Hepatocyte (in vitro differentiated cells): Measurements from ENCODE around the gene SSTR3. TPM values are rescaled to one million over a fixed set of nuclear protein-coding genes. Genes with fewer than 3 reads are reported as not detected.

Source experiments
- DNase-seq: peaks from one replicate; pipeline ENCODE4 v3.0.0-alpha.2; 2016; ENCODE audit warnings: low spot score
- H2AFZ ChIP-seq: fragments of 200-600 bp; sonication (generic); 2 replicates; pipeline ENCODE4 v1.6.0; 2016; ENCODE audit warnings: antibody characterized with exemption, mild to moderate bottlenecking
- H3K27ac ChIP-seq: fragments of 200-600 bp; sonication (generic); 2 replicates; pipeline ENCODE4 v1.5.1; 2016; ENCODE audit warnings: mild to moderate bottlenecking
- H3K27me3 ChIP-seq: fragments of 200-600 bp; sonication (generic); 2 replicates; pipeline ENCODE4 v1.6.1; 2016
- H3K36me3 ChIP-seq: fragments of 200-600 bp; sonication (generic); replicated peaks from 2 replicates; pipeline ENCODE4 v1.5.1; 2016; ENCODE audit warnings: low read depth; ENCODE audit not compliant: insufficient read depth
- H3K4me1 ChIP-seq: fragments of 200-600 bp; sonication (generic); 2 replicates; pipeline ENCODE4 v1.5.1; 2016; ENCODE audit warnings: mild to moderate bottlenecking, moderate library complexity; ENCODE audit not compliant: insufficient read depth
- H3K4me2 ChIP-seq: fragments of 200-600 bp; sonication (generic); 2 replicates; pipeline ENCODE4 v1.6.0; 2016
- H3K4me3 ChIP-seq: fragments of 200-600 bp; sonication (generic); 2 replicates; pipeline ENCODE4 v1.5.1; 2016; ENCODE audit warnings: mild to moderate bottlenecking
- H3K79me2 ChIP-seq: fragments of 200-600 bp; sonication (generic); 2 replicates; pipeline ENCODE4 v1.6.0; 2017; ENCODE audit warnings: mild to moderate bottlenecking
- H3K9me2 ChIP-seq: fragments of 200-600 bp; sonication (generic); replicated peaks from 2 replicates; pipeline ENCODE4 v1.6.0; 2017; ENCODE audit warnings: mild to moderate bottlenecking; ENCODE audit not compliant: insufficient read depth
- H3K9me3 ChIP-seq: fragments of 200-600 bp; sonication (generic); 2 replicates; pipeline ENCODE4 v1.5.1; 2016; ENCODE audit warnings: low read depth, mild to moderate bottlenecking
- H4K20me1 ChIP-seq: fragments of 200-600 bp; sonication (generic); 2 replicates; pipeline ENCODE4 v1.6.0; 2016; ENCODE audit warnings: mild to moderate bottlenecking; ENCODE audit not compliant: insufficient read depth, poor library complexity, severe bottlenecking
- CTCF ChIP-seq: fragments of 200-600 bp; sonication (generic); IDR thresholded peaks from 2 replicates; pipeline ENCODE4 v1.5.1; 2016; ENCODE audit warnings: antibody characterized with exemption, mild to moderate bottlenecking; ENCODE audit not compliant: poor library complexity
- EZH2 ChIP-seq: fragments of 200-600 bp; sonication (generic); IDR thresholded peaks from 2 replicates; pipeline ENCODE4 v1.6.1; 2016; ENCODE audit warnings: antibody characterized with exemption, mild to moderate bottlenecking, borderline replicate concordance
- EZH2phosphoT487 ChIP-seq: fragments of 200-600 bp; sonication (generic); IDR thresholded peaks from one replicate; pipeline ENCODE4 v1.6.1; 2018; ENCODE audit warnings: antibody characterized with exemption, mild to moderate bottlenecking, low read depth, moderate library complexity; ENCODE audit not compliant: unreplicated experiment, severe bottlenecking
- WGBS: methylation state at CpG from one replicate; pipeline ENCODE4 v1.1.6; 2016; ENCODE audit warnings: low lambda C conversion rate; ENCODE audit errors: missing lambda C conversion rate; 5-methylcytosine and 5-hydroxymethylcytosine counted together
- polyA plus RNA-seq: library from polyadenylated mRNA; unstranded; fragments of >200 nt; fragmentation: Nextera tagmentation; extraction: Ambion mirVana; gene quantifications from 2 replicates; pipeline ENCODE4 v1.2.1, GENCODE V29; 2016
- total RNA-seq: library from RNA; depleted of rRNA; stranded (reverse); fragments of >200 nt; gene quantifications from 2 replicates; pipeline ENCODE4 v1.2.3, GENCODE V29; 2014

The SSTR3 gene
- total and polyA plus RNA-seq, 2 experiments from 2014 or later: 0.47 to 2.8 TPM

- H2AFZ ChIP-seq: no peak overlapping the region
- no peaks in the 10 kb centered on the region for H3K27me3 ChIP-seq
- H3K9me2 ChIP-seq: no peaks in the 10 kb centered on the region
- no peaks in the 10 kb centered on the region for H3K79me2 ChIP-seq
- H3K9me3 ChIP-seq: no peaks in the 10 kb centered on the region
- no peak for DNase-seq
- no peaks in the 10 kb centered on the region for H4K20me1 ChIP-seq
- H3K4me2 ChIP-seq: no peak overlapping the region
- TF ChIP-seq CTCF: no peak
- no peak for TF ChIP-seq EZH2phosphoT487
- no peak overlapping the region for H3K4me3 ChIP-seq
- 83% methylated on average over 7 of the region's 8 CpGs for WGBS
- H3K4me1 ChIP-seq: peaks cover 16% of the 10 kb centered on the region
- H3K27ac ChIP-seq: no peak overlapping the region
- H3K36me3 ChIP-seq: no peaks in the 10 kb centered on the region
Observed at GRCh38 chr22:37229805-37230672, 17.8 kb upstream of the SSTR3 start.

GRCh38 chr22:37229012-37229804 lies 16.9 kb upstream of the SSTR3 start:
- H3K4me1 ChIP-seq: peaks cover 16% of the 10 kb centered on the region
- peak overlapping the region; percentile 16 for H3K27ac ChIP-seq
- no peak overlapping the region for H2AFZ ChIP-seq

GRCh38 chr22:37228106-37229011 lies 16.1 kb upstream of the SSTR3 start:
- H3K4me3 ChIP-seq: no peak overlapping the region
- no peaks in the 10 kb centered on the region for H4K20me1 ChIP-seq
- TF ChIP-seq EZH2phosphoT487: no peak
- TF ChIP-seq CTCF: no peak
- peak overlapping the region; percentile 16 for H3K27ac ChIP-seq
- H3K27me3 ChIP-seq: no peaks in the 10 kb centered on the region
- H3K4me2 ChIP-seq: no peak overlapping the region
- H3K4me1 ChIP-seq: peaks cover 16% of the 10 kb centered on the region
- H3K9me3 ChIP-seq: no peaks in the 10 kb centered on the region
- no peak overlapping the region for H2AFZ ChIP-seq
- no peaks in the 10 kb centered on the region for H3K9me2 ChIP-seq
- no peaks in the 10 kb centered on the region for H3K36me3 ChIP-seq
- WGBS: 69% methylated on average over 18 of the region's 20 CpGs
- H3K79me2 ChIP-seq: no peaks in the 10 kb centered on the region
- DNase-seq: peak; percentile 44

More at GRCh38 chr22:37229012-37229804, 16.9 kb upstream of the SSTR3 start:
- H3K79me2 ChIP-seq: no peaks in the 10 kb centered on the region
- H3K4me3 ChIP-seq: no peak overlapping the region
- WGBS: 76% methylated on average over 6 of the region's 7 CpGs
- no peaks in the 10 kb centered on the region for H3K9me2 ChIP-seq
- no peaks in the 10 kb centered on the region for H3K9me3 ChIP-seq
- DNase-seq: peak; percentile 48
- no peaks in the 10 kb centered on the region for H3K36me3 ChIP-seq
- H3K27me3 ChIP-seq: no peaks in the 10 kb centered on the region
- no peak for TF ChIP-seq EZH2
- no peak for TF ChIP-seq CTCF
- TF ChIP-seq EZH2phosphoT487: no peak
- no peaks in the 10 kb centered on the region for H4K20me1 ChIP-seq
- no peak overlapping the region for H3K4me2 ChIP-seq
